ENCODE data around the gene ICAM2. TPM values are rescaled to one million over a fixed set of nuclear protein-coding genes. Genes with fewer than 3 reads are reported as not detected.

ICAM2 gene
- total RNA-seq, 1 experiment from 2014 or later, result 2.0 TPM

- Histone ChIP-seq H3K27me3 (replicated peaks; ENCODE audit: control insufficient read depth, insufficient read depth, low read length) (no peaks in the 10 kb centered on the region), H3K9me3 (no peaks in the 10 kb centered on the region), H3K36me3 (ENCODE audit: control insufficient read depth, insufficient read depth, low read length) (no peaks in the 10 kb centered on the region), H3K4me3 (ENCODE audit: low read depth, low read length) (no peak overlapping the region), H3K4me1 (no peaks in the 10 kb centered on the region)
- BruUV-seq (replicated peaks), result no TSS peak
- intact Hi-C loops (cut with micrococcal nuclease; ENCODE audit: unreplicated experiment), result no loop called here
- ChIA-PET POLR2A (no interaction called here), CTCF (interaction anchor here (1.0 kb wide), 1 partner anchor 12 kb away, joined by 3 read pairs; no protein-coding TSS in a partner anchor)
- H3K27me3 Mint-ChIP-seq (ENCODE audit: insufficient read depth, unreplicated experiment), result peaks cover 9% of the 10 kb centered on the region
- no peak overlapping the region for H3K27ac Mint-ChIP-seq (ENCODE audit: unreplicated experiment)
- H3K4me1 Mint-ChIP-seq (ENCODE audit: low read depth, unreplicated experiment), result no peaks in the 10 kb centered on the region
- H3K36me3 Mint-ChIP-seq (ENCODE audit: insufficient read depth, unreplicated experiment), result no peaks in the 10 kb centered on the region
- no peak for DNase-seq
- H3K9me3 Mint-ChIP-seq (ENCODE audit: unreplicated experiment), result no peaks in the 10 kb centered on the region
- no peak overlapping the region for H3K4me3 Mint-ChIP-seq (ENCODE audit: unreplicated experiment)
- peak in 1 of 2 experiments; percentile 37 for TF ChIP-seq CTCF (IDR thresholded peaks at IDR 0.05; ENCODE audit: insufficient read depth in 1 of 2, low read depth in 1 of 2, low read length in 1 of 2, severe bottlenecking in 1 of 2, unreplicated experiment in 1 of 2)
Measured at GRCh38 chr17:64017381-64017980, 3.0 kb downstream of the ICAM2 start.

GRCh38 chr17:64016974-64017373 is 3.5 kb downstream of the ICAM2 start:
- intact Hi-C loops (cut with micrococcal nuclease; ENCODE audit: unreplicated experiment), result no loop called here
- Mint-ChIP-seq H3K27me3 (ENCODE audit: insufficient read depth, unreplicated experiment) (peaks cover 9% of the 10 kb centered on the region), H3K27ac (ENCODE audit: unreplicated experiment) (no peak overlapping the region), H3K36me3 (ENCODE audit: insufficient read depth, unreplicated experiment) (no peaks in the 10 kb centered on the region), H3K9me3 (ENCODE audit: unreplicated experiment) (no peaks in the 10 kb centered on the region), H3K4me3 (ENCODE audit: unreplicated experiment) (no peak overlapping the region), H3K4me1 (ENCODE audit: low read depth, unreplicated experiment) (no peaks in the 10 kb centered on the region)
- no peak for TF ChIP-seq CTCF (IDR thresholded peaks at IDR 0.05; ENCODE audit: insufficient read depth in 1 of 2, low read depth in 1 of 2, low read length in 1 of 2, severe bottlenecking in 1 of 2, unreplicated experiment in 1 of 2)
- CTCF ChIA-PET, result interaction anchor here (1.0 kb wide), 1 partner anchor 13 kb away, joined by 3 read pairs; no protein-coding TSS in a partner anchor
- no TSS peak for BruUV-seq (replicated peaks)
- H3K4me1 ChIP-seq, result no peaks in the 10 kb centered on the region
- POLR2A ChIA-PET, result no interaction called here
- H3K9me3 ChIP-seq, result no peaks in the 10 kb centered on the region
- no peaks in the 10 kb centered on the region for H3K27me3 ChIP-seq (replicated peaks; ENCODE audit: control insufficient read depth, insufficient read depth, low read length)
- no peak overlapping the region for H3K4me3 ChIP-seq (ENCODE audit: low read depth, low read length)
- no peaks in the 10 kb centered on the region for H3K36me3 ChIP-seq (ENCODE audit: control insufficient read depth, insufficient read depth, low read length)
- DNase-seq, result no peak

GRCh38 chr17:64016231-64016784 is 4.1 kb downstream of the ICAM2 start:
- no peaks in the 10 kb centered on the region for H3K27me3 ChIP-seq (replicated peaks; ENCODE audit: control insufficient read depth, insufficient read depth, low read length)
- Mint-ChIP-seq H3K36me3 (ENCODE audit: insufficient read depth, unreplicated experiment) (no peaks in the 10 kb centered on the region), H3K4me3 (ENCODE audit: unreplicated experiment) (no peak overlapping the region), H3K4me1 (ENCODE audit: low read depth, unreplicated experiment) (no peaks in the 10 kb centered on the region), H3K9me3 (ENCODE audit: unreplicated experiment) (no peaks in the 10 kb centered on the region), H3K27me3 (ENCODE audit: insufficient read depth, unreplicated experiment) (peaks cover 9% of the 10 kb centered on the region), H3K27ac (ENCODE audit: unreplicated experiment) (no peak overlapping the region)
- no peaks in the 10 kb centered on the region for H3K9me3 ChIP-seq
- no peak for TF ChIP-seq CTCF (IDR thresholded peaks at IDR 0.05; ENCODE audit: insufficient read depth in 1 of 2, low read depth in 1 of 2, low read length in 1 of 2, severe bottlenecking in 1 of 2, unreplicated experiment in 1 of 2)
- H3K4me1 ChIP-seq, result no peaks in the 10 kb centered on the region
- ChIA-PET POLR2A (no interaction called here), CTCF (interaction anchor here (0.9 to 1.0 kb wide), 2 partner anchors 13 to 117 kb away, joined by 3 to 4 read pairs; no protein-coding TSS in a partner anchor)
- DNase-seq, result no peak
- BruUV-seq (replicated peaks), result no TSS peak
- H3K4me3 ChIP-seq (ENCODE audit: low read depth, low read length), result no peak overlapping the region
- intact Hi-C loops (cut with micrococcal nuclease; ENCODE audit: unreplicated experiment), result no loop called here
- no peaks in the 10 kb centered on the region for H3K36me3 ChIP-seq (ENCODE audit: control insufficient read depth, insufficient read depth, low read length)
